ENCODE data around the gene STK38L.
A peak's percentile ranks its signal among the peaks of the same experiment; 100 is the strongest.

STK38L gene

DNA sequence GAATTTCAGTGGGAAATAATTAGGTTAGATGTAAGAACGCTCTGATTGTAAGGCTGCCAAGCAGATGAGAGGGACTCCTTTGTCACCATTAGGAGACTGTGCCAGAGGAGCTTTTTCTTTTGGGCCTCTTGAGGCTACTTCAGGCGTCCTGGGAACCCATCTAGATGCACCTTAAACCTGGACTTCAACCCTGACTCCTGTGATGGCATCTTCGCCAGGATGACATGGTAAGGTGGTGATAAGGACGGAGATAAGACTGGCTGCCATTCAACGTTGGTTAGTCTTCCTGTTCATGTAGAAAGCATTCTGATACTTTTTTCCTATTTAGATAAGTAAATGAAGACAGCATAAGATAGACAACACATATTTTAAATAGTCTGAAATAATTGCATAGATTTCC lies 36.3 kb downstream of the STK38L start:
- Histone ChIP-seq H3K9me3 (ENCODE audit: control insufficient read depth in 1 of 2, low read length in 2 of 2) (no peaks in the 10 kb centered on the region), H3K27me3 (ENCODE audit: low read depth, low read length) (no peaks in the 10 kb centered on the region), H3K4me3 (ENCODE audit: low read depth in 1 of 2, low read length in 2 of 2) (no peak overlapping the region), H3K27ac (ENCODE audit: low read length) (no peak overlapping the region), H3K4me1 (ENCODE audit: control insufficient read depth in 1 of 2, insufficient read depth in 2 of 2, low read length in 2 of 2) (peaks cover 31 to 53% of the 10 kb centered on the region in 2 donors), H3K36me3 (ENCODE audit: control insufficient read depth in 1 of 2, insufficient read depth in 2 of 2, low read length in 2 of 2) (peaks cover 0 to 7% of the 10 kb centered on the region in 2 donors)

DNA sequence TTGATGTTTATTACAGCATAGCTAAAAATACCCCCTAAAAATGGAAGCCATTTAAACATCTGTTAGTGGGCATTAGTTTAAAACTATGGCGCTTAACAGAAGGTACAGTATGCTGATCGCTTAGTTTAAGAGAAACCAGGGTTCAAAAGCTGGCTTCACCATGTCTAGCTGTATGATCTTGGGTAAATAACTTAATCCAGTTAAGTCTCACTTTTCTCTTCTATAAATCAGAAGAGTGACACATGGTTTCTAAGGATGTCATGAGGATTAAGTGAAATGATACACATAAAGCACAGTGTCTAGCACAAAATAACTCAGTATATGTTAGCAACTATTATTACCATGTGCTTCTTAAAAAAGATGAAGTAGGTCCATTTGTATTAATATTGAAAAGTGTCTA lies 38.7 kb downstream of the STK38L start:
- H3K4me3 ChIP-seq (ENCODE audit: low read depth in 1 of 2, low read length in 2 of 2), result no peak overlapping the region
- H3K27ac ChIP-seq (ENCODE audit: low read length), result no peak overlapping the region
- no peaks in the 10 kb centered on the region for H3K9me3 ChIP-seq (ENCODE audit: control insufficient read depth in 1 of 2, low read length in 2 of 2)
- peaks cover 20 to 37% of the 10 kb centered on the region in 2 donors for H3K4me1 ChIP-seq (ENCODE audit: control insufficient read depth in 1 of 2, insufficient read depth in 2 of 2, low read length in 2 of 2)
- H3K36me3 ChIP-seq (ENCODE audit: control insufficient read depth in 1 of 2, insufficient read depth in 2 of 2, low read length in 2 of 2), result peaks cover 0 to 16% of the 10 kb centered on the region in 2 donors
- no peaks in the 10 kb centered on the region for H3K27me3 ChIP-seq (ENCODE audit: low read depth, low read length)

DNA sequence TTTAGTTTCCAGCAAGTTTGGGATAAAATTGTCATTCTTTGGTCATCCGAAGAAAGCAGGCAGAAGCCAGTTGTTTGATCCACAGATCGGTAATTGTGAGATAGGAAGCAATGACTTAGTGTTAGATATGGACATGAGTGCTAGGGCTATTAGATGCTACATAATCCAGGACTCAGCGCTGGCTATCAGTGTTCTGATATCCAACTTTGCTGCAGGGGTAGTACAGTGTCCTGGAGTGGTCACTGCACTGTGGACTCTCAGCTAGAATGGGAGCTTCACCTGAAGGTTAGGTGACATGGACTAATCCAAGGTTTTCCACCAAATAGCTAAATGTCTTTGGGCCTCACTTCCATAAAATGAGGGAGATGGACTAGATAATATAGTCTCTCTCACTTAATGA lies 39.9 kb downstream of the STK38L start:
- H3K9me3 ChIP-seq (ENCODE audit: control insufficient read depth in 1 of 2, low read length in 2 of 2), result no peaks in the 10 kb centered on the region
- H3K27ac ChIP-seq (ENCODE audit: low read length), result peak overlapping the region; percentile 2
- H3K4me3 ChIP-seq (ENCODE audit: low read depth in 1 of 2, low read length in 2 of 2), result no peak overlapping the region
- H3K27me3 ChIP-seq (ENCODE audit: low read depth, low read length), result no peaks in the 10 kb centered on the region
- peaks cover 0 to 12% of the 10 kb centered on the region in 2 donors for H3K36me3 ChIP-seq (ENCODE audit: control insufficient read depth in 1 of 2, insufficient read depth in 2 of 2, low read length in 2 of 2)
- peaks cover 11 to 29% of the 10 kb centered on the region in 2 donors for H3K4me1 ChIP-seq (ENCODE audit: control insufficient read depth in 1 of 2, insufficient read depth in 2 of 2, low read length in 2 of 2)

DNA sequence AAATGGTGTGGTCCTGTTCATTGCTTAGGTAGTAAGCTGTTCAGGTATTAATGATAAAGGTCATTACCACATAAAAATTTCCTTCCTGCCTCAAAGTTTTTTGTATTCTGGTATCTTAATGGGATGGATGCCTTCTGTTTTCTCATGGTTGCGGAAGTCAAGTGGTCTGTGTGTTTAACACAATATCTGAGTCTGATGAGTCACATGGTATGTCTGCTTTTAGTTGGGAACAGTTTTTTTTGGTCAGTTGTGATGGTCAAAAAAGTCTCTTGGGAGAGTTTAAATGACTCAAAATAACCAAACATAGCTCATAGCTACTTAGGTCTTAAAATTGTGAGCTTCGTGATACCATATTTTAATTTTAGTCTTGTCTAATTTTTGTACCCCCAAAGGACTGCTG lies 40.7 kb downstream of the STK38L start:
- Histone ChIP-seq H3K27me3 (ENCODE audit: low read depth, low read length) (no peaks in the 10 kb centered on the region), H3K9me3 (ENCODE audit: control insufficient read depth in 1 of 2, low read length in 2 of 2) (no peaks in the 10 kb centered on the region), H3K27ac (ENCODE audit: low read length) (peak overlapping the region; percentile 2), H3K4me3 (ENCODE audit: low read depth in 1 of 2, low read length in 2 of 2) (no peak overlapping the region), H3K4me1 (ENCODE audit: control insufficient read depth in 1 of 2, insufficient read depth in 2 of 2, low read length in 2 of 2) (peaks cover 11 to 36% of the 10 kb centered on the region in 2 donors), H3K36me3 (ENCODE audit: control insufficient read depth in 1 of 2, insufficient read depth in 2 of 2, low read length in 2 of 2) (peaks cover 0 to 12% of the 10 kb centered on the region in 2 donors)

DNA sequence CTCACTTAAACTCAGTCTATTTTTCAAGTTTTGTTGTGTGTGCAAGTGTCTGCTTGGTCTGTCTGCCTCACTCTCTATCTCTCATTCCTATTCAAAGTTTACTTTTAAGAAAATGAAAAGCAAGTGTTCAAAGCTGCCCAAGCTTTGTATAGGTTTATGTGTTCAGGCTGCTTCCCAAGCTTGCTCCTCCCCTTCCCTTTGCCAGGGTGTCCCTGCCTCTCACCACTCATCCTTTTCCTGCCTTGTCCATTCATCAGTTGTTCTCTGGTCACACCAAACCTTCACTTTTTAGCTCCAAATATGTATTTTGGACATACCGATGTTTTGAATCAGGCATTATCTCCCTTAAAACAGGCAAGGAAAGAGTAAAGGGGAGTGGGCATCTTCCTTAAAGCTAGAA lies 41.3 kb downstream of the STK38L start:
- no peak overlapping the region for H3K4me3 ChIP-seq (ENCODE audit: low read depth in 1 of 2, low read length in 2 of 2)
- no peaks in the 10 kb centered on the region for H3K27me3 ChIP-seq (ENCODE audit: low read depth, low read length)
- H3K4me1 ChIP-seq (ENCODE audit: control insufficient read depth in 1 of 2, insufficient read depth in 2 of 2, low read length in 2 of 2), result peaks cover 7 to 37% of the 10 kb centered on the region in 2 donors
- peak overlapping the region; percentile 26 for H3K27ac ChIP-seq (ENCODE audit: low read length)
- no peaks in the 10 kb centered on the region for H3K9me3 ChIP-seq (ENCODE audit: control insufficient read depth in 1 of 2, low read length in 2 of 2)
- H3K36me3 ChIP-seq (ENCODE audit: control insufficient read depth in 1 of 2, insufficient read depth in 2 of 2, low read length in 2 of 2), result peaks cover 0 to 12% of the 10 kb centered on the region in 2 donors

DNA sequence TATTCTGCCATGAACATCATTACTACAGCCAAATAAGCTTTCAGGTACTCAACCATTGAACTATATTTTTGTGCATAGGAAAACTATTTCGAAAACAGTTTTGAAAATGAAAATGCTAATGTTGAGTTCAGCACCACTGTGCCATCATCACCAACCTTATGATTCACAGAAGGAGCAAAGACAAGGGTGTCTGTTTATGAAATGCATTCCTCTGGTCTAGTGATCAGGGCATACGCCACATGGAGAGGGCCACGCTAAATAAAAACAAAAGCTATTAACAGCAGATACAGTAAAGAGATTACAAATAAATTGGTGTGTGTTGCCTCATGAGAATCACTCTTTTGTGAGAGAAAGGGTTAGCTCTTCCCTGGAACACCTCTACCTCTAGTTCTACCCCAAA lies 45.3 kb downstream of the STK38L start:
- H3K27me3 ChIP-seq (ENCODE audit: low read depth, low read length), result no peaks in the 10 kb centered on the region
- H3K36me3 ChIP-seq (ENCODE audit: control insufficient read depth in 1 of 2, insufficient read depth in 2 of 2, low read length in 2 of 2), result peaks cover 0 to 12% of the 10 kb centered on the region in 2 donors
- H3K27ac ChIP-seq (ENCODE audit: low read length), result no peak overlapping the region
- no peak overlapping the region for H3K4me3 ChIP-seq (ENCODE audit: low read depth in 1 of 2, low read length in 2 of 2)
- no peaks in the 10 kb centered on the region for H3K9me3 ChIP-seq (ENCODE audit: control insufficient read depth in 1 of 2, low read length in 2 of 2)
- peaks cover 8 to 52% of the 10 kb centered on the region in 2 donors for H3K4me1 ChIP-seq (ENCODE audit: control insufficient read depth in 1 of 2, insufficient read depth in 2 of 2, low read length in 2 of 2)

DNA sequence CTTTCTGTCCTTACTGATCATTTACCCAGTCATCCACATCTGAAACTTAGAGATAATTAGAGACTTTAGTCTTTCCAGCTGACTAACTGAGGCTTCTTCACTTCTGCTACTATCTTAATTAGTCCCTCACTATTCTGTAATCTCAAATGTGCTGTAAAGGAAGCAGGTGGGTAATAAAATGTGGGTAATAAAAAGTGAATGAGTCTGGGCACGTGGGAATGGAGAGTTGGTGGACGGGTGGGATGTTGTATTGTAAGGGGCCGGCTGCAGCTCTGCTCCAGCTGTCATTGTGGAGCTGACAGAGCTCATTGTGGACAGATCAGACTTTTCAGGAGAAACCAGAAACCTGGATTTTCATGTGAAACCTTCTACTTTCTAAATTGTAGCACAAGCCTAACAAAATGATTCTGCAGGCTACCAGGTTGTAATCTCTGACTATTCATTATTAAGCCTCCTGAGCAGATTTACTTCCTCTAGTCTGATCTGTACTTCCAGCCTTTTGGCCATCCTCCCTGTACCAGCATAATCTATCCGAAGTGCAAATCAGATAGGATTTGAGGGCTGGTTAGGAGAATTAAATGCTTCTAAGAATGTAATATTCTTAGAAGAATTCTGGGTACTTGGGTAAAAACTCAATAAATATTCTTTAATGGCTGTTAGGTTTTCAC lies 46.5 kb downstream of the STK38L start:
- Histone ChIP-seq H3K27me3 (ENCODE audit: low read depth, low read length) (no peaks in the 10 kb centered on the region), H3K9me3 (ENCODE audit: control insufficient read depth in 1 of 2, low read length in 2 of 2) (no peaks in the 10 kb centered on the region), H3K4me3 (ENCODE audit: low read depth in 1 of 2, low read length in 2 of 2) (no peak overlapping the region), H3K4me1 (ENCODE audit: control insufficient read depth in 1 of 2, insufficient read depth in 2 of 2, low read length in 2 of 2) (peaks cover 4 to 43% of the 10 kb centered on the region in 2 donors), H3K36me3 (ENCODE audit: control insufficient read depth in 1 of 2, insufficient read depth in 2 of 2, low read length in 2 of 2) (peaks cover 0 to 6% of the 10 kb centered on the region in 2 donors), H3K27ac (ENCODE audit: low read length) (no peak overlapping the region)

DNA sequence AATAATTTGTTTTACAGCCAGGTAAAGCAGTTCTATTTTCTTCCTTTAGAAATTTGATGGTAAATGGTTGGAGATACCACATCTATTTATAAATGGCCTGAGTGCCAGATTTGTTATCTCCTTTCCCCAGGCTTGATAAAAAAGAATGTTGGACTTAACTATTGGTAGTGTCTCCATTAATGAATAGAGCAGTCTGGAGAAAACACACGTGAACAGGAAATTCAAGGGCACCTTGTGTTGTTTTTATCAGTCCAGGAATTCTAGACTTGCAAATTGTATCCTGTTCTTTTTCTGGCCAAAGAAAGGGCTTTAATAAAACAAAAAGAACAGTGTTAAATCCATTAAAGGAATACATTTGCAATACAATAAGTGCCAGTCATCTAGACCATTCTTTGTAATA lies 47.8 kb downstream of the STK38L start:
- Histone ChIP-seq H3K27ac (ENCODE audit: low read length) (no peak overlapping the region), H3K9me3 (ENCODE audit: control insufficient read depth in 1 of 2, low read length in 2 of 2) (no peaks in the 10 kb centered on the region), H3K27me3 (ENCODE audit: low read depth, low read length) (no peaks in the 10 kb centered on the region), H3K4me3 (ENCODE audit: low read depth in 1 of 2, low read length in 2 of 2) (no peak overlapping the region), H3K36me3 (ENCODE audit: control insufficient read depth in 1 of 2, insufficient read depth in 2 of 2, low read length in 2 of 2) (no peaks in the 10 kb centered on the region), H3K4me1 (ENCODE audit: control insufficient read depth in 1 of 2, insufficient read depth in 2 of 2, low read length in 2 of 2) (peaks cover 4 to 43% of the 10 kb centered on the region in 2 donors)

DNA sequence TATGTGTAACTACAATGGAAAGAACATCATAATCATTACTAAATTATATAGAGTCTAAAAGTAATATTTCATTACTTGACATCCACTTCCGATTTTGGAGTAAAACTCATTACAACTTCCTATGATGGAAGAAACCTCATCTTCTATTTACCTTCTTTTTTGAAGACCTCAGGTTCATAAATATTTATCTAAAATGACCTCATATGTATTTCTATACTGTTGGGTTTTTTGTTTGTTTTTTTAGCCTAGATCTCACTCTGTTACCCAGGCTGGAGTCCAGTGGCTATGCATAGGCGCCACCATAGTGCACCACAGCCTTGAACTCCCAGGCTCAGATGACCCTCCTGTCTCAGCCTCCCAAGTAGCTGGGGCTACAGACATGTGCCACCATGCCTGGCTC lies 48.6 kb downstream of the STK38L start:
- no peak overlapping the region for H3K4me3 ChIP-seq (ENCODE audit: low read depth in 1 of 2, low read length in 2 of 2)

DNA sequence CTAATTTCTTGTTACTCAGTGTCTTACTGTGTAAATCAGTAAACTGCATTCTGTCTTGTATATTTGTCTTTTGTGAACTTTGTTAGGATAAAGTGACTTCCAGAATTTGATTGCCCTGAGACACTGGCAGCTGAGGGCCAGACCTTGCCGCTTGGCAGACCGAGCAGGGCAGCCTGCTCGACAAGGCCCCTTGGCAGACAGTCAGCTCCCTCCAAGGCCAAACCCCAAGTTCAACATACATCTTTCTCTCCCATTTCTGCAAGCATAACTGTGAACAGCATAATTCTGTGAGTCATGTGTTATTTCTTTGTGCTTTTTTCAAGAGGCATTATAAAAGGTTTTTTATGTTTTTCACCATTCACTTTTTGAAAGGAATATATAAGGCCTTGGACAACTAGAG lies 49.4 kb downstream of the STK38L start:
- Histone ChIP-seq H3K36me3 (ENCODE audit: control insufficient read depth in 1 of 2, insufficient read depth in 2 of 2, low read length in 2 of 2) (peaks cover under 1 to 7% of the 10 kb centered on the region in 2 donors), H3K27ac (ENCODE audit: low read length) (no peak overlapping the region), H3K9me3 (ENCODE audit: control insufficient read depth in 1 of 2, low read length in 2 of 2) (no peaks in the 10 kb centered on the region), H3K4me3 (ENCODE audit: low read depth in 1 of 2, low read length in 2 of 2) (no peak overlapping the region), H3K4me1 (ENCODE audit: control insufficient read depth in 1 of 2, insufficient read depth in 2 of 2, low read length in 2 of 2) (peaks cover 4 to 49% of the 10 kb centered on the region in 2 donors), H3K27me3 (ENCODE audit: low read depth, low read length) (no peaks in the 10 kb centered on the region)

More for the DNA sequence above, 48.6 kb downstream of the STK38L start:
- Histone ChIP-seq H3K27me3 (ENCODE audit: low read depth, low read length) (no peaks in the 10 kb centered on the region), H3K4me1 (ENCODE audit: control insufficient read depth in 1 of 2, insufficient read depth in 2 of 2, low read length in 2 of 2) (peaks cover 4 to 46% of the 10 kb centered on the region in 2 donors), H3K9me3 (ENCODE audit: control insufficient read depth in 1 of 2, low read length in 2 of 2) (no peaks in the 10 kb centered on the region), H3K27ac (ENCODE audit: low read length) (no peak overlapping the region), H3K36me3 (ENCODE audit: control insufficient read depth in 1 of 2, insufficient read depth in 2 of 2, low read length in 2 of 2) (peaks cover 0 to 1% of the 10 kb centered on the region in 2 donors)

DNA sequence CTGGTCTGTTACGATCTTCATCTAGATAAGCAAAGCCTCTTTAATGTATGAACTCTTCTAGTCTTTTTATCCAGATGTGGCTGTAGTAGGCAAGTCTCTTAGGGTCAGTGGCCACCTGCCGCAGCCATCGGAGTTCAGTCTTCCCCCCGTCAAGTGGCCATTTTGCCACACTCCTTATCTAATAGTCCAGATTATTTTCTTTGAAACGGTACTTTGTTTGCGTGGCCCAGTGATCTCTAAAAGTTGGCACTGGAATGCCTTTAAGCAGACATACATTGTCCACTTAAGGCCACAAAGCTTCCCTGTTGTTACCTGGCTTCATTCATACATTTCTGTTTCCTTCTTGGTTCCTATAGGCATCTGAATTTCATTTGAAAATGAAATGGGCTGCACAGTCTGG lies 52.6 kb downstream of the STK38L start:
- no peak overlapping the region for H3K27ac ChIP-seq (ENCODE audit: low read length)
- peaks cover 11 to 14% of the 10 kb centered on the region in 2 donors for H3K36me3 ChIP-seq (ENCODE audit: control insufficient read depth in 1 of 2, insufficient read depth in 2 of 2, low read length in 2 of 2)
- H3K4me3 ChIP-seq (ENCODE audit: low read depth in 1 of 2, low read length in 2 of 2), result no peak overlapping the region
- no peaks in the 10 kb centered on the region for H3K27me3 ChIP-seq (ENCODE audit: low read depth, low read length)
- H3K4me1 ChIP-seq (ENCODE audit: control insufficient read depth in 1 of 2, insufficient read depth in 2 of 2, low read length in 2 of 2), result peaks cover 4 to 35% of the 10 kb centered on the region in 2 donors
- H3K9me3 ChIP-seq (ENCODE audit: control insufficient read depth in 1 of 2, low read length in 2 of 2), result no peaks in the 10 kb centered on the region

DNA sequence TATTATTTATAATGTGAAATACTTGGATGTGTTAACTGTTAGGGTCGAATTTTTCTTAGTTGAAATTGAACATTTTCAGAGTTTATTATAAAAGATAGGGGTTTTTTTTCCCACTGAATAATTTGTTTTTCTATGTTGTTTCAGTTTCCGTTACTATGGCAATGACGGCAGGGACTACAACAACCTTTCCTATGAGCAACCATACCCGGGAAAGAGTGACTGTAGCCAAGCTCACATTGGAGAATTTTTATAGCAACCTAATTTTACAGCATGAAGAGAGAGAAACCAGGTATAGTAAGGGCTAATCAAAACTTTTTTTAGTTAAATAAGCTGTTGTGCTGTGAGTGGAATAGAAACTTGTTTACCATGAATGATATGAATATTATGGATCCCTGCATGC lies 53.5 kb downstream of the STK38L start:
- Histone ChIP-seq H3K27me3 (ENCODE audit: low read depth, low read length) (no peaks in the 10 kb centered on the region), H3K4me1 (ENCODE audit: control insufficient read depth in 1 of 2, insufficient read depth in 2 of 2, low read length in 2 of 2) (peaks cover 0 to 31% of the 10 kb centered on the region in 2 donors), H3K36me3 (ENCODE audit: control insufficient read depth in 1 of 2, insufficient read depth in 2 of 2, low read length in 2 of 2) (peaks cover 11 to 14% of the 10 kb centered on the region in 2 donors), H3K9me3 (ENCODE audit: control insufficient read depth in 1 of 2, low read length in 2 of 2) (no peaks in the 10 kb centered on the region), H3K4me3 (ENCODE audit: low read depth in 1 of 2, low read length in 2 of 2) (no peak overlapping the region), H3K27ac (ENCODE audit: low read length) (no peak overlapping the region)
